ENCODE data around the gene OSM.
A peak's percentile ranks its signal among the peaks of the same experiment; 100 is the strongest.

Gene OSM

GRCh38 chr22:30286813-30287647 is 20.4 kb upstream of the OSM start:
- peak overlapping the region; percentile 78; the same call in 1 of the 2 replicates for H3K27ac ChIP-seq
- TF ChIP-seq CTCF (conservative IDR thresholded peaks at IDR 0.05): peak; percentile 91

- no peak overlapping the region for H3K27ac ChIP-seq
- TF ChIP-seq CTCF (conservative IDR thresholded peaks at IDR 0.05): no peak
Observed at GRCh38 chr22:30286331-30286730, 19.7 kb upstream of the OSM start.

- no peak overlapping the region for H3K27ac ChIP-seq
- TF ChIP-seq CTCF (conservative IDR thresholded peaks at IDR 0.05): no peak
Observed at GRCh38 chr22:30285846-30286200, 19.2 kb upstream of the OSM start.

DNA sequence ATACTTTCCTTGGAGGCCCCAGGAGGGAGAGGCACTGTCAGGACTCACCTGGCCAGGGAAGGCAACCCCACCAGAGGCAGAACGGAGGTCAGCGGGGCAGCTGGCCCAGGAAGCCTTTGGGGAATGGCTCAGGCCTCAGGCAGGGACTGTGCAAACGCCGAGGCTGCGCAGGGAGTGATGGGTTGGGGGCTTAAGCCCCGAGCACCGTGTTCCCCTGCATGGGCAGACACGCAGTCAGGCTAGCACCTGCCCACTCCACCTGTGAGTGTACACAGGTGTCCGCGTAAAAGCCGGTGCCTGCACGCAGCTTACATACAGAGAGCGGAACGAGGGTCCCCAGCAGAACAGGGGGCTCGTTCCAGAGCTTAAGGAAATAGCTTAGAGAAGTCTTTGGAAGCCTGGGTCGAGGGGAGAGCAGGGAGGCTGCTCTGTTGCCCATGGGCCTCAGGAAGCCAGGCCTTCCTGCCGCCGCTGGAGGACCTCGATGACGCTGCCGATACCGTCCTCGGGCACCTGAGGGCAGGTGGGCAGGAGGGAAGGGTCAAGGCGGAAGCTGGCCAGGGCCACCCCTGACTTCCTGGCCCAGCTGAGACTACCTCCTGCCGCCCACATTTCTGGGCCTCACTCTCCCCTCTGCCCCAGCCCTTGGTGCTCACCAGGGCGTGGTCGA is 18.7 kb upstream of the OSM start:
- no peak for TF ChIP-seq CTCF (conservative IDR thresholded peaks at IDR 0.05)
- no peak overlapping the region for H3K27ac ChIP-seq

- no peak overlapping the region for H3K27ac ChIP-seq
- TF ChIP-seq CTCF (conservative IDR thresholded peaks at IDR 0.05): no peak
Observed at GRCh38 chr22:30284666-30285065, 18.0 kb upstream of the OSM start.

GRCh38 chr22:30284172-30284571 is 17.5 kb upstream of the OSM start:
- no peak overlapping the region for H3K27ac ChIP-seq
- no peak for TF ChIP-seq CTCF (conservative IDR thresholded peaks at IDR 0.05)

DNA sequence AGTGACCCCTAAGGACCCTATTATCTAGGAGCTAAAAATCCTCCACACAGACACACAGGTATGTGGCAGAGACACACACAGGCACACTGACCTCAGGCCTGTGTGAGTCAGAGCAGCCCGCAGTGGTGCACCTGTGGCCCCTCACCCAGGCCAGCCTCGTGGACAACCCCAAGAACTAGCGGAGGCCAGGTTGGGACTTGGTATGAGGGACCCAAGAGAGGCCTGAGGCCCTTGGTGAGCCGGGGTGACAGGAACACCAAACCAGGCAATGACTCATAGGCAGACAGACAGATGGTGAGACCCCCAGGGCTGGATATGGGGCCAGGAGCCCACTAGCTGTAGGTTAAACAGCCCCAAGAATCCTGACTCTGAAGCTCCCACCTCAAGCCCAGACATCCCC is 16.7 kb upstream of the OSM start:
- H3K27ac ChIP-seq: no peak overlapping the region
- no peak for TF ChIP-seq CTCF (conservative IDR thresholded peaks at IDR 0.05)

Measured in VCaP (cell line).